HepG2 (cell line): ENCODE measurements around the gene TMEM198. TPM values are rescaled to one million over a fixed set of nuclear protein-coding genes. Genes with fewer than 3 reads are reported as not detected.

Experiments used
- AGO1 ChIP-seq: fragments of 200-400 bp; formaldehyde crosslinking; IDR thresholded peaks from 2 replicates; pipeline ENCODE4 v1.6.1; 2017; ENCODE audit warnings: mild to moderate bottlenecking, low read depth, low read length, moderate library complexity; ENCODE audit not compliant: poor library complexity, severe bottlenecking
- CCAR2 ChIP-seq: fragments of 200-400 bp; formaldehyde crosslinking; optimal IDR thresholded peaks from 2 replicates; pipeline ENCODE3; 2018; ENCODE audit warnings: low read depth, mild to moderate bottlenecking, low read length, moderate library complexity
- CREM ChIP-seq, 2 experiments: sonication (generic) in 1 of 2; formaldehyde crosslinking in 1 of 2; IDR thresholded peaks; 2 replicates each; pipeline versions ENCODE4 v1.4.0 to v1.6.1; 2016 to 2020; ENCODE audit warnings: antibody characterized with exemption in 1 of 2, mild to moderate bottlenecking in 1 of 2, missing genetic modification reagents in 1 of 2
- FOXC1 ChIP-seq: sonication (generic); formaldehyde crosslinking; IDR thresholded peaks from 2 replicates; pipeline ENCODE4 v1.8.0; 2022; ENCODE audit warnings: mild to moderate bottlenecking, missing genetic modification reagents, borderline replicate concordance
- FOXP4 ChIP-seq: sonication (generic); formaldehyde crosslinking; IDR thresholded peaks from 2 replicates; pipeline ENCODE4 v1.4.0; 2020; ENCODE audit warnings: missing genetic modification reagents
- GABPB1 ChIP-seq: IDR thresholded peaks from 2 replicates; pipeline ENCODE4 v1.6.1; 2016; ENCODE audit warnings: mild to moderate bottlenecking, missing genetic modification reagents, moderate library complexity, missing compliant biosample characterization
- HCFC1 ChIP-seq: fragments of 150-350 bp; IDR thresholded peaks from 2 replicates; pipeline ENCODE4 v1.6.1; 2014; ENCODE audit warnings: low read depth, low read length
- HNF4G ChIP-seq, 2 experiments: sonication (generic) in 1 of 2; formaldehyde crosslinking in 1 of 2; IDR thresholded peaks; 2 replicates each; pipeline versions ENCODE4 v1.4.0 to v1.6.1; 2011 to 2020; ENCODE audit warnings: borderline replicate concordance in 2 of 2, low read depth in 2 of 2, mild to moderate bottlenecking in 2 of 2, low read length in 1 of 2, missing genetic modification reagents in 1 of 2, moderate library complexity in 1 of 2
- ISL2 ChIP-seq: sonication (generic); formaldehyde crosslinking; IDR thresholded peaks from 2 replicates; pipeline ENCODE4 v1.5.0; 2020; ENCODE audit warnings: missing genetic modification reagents
- MATR3 ChIP-seq: sonication (generic); formaldehyde crosslinking; IDR thresholded peaks from 2 replicates; pipeline ENCODE4 v1.4.0; 2020; ENCODE audit warnings: missing genetic modification reagents
- MTERF4 ChIP-seq: sonication (generic); formaldehyde crosslinking; IDR thresholded peaks from 2 replicates; pipeline ENCODE4 v1.8.0; 2023; ENCODE audit warnings: mild to moderate bottlenecking, missing genetic modification reagents
- NAIF1 ChIP-seq: sonication (generic); formaldehyde crosslinking; IDR thresholded peaks from 2 replicates; pipeline ENCODE4 v1.5.0; 2020; ENCODE audit warnings: mild to moderate bottlenecking, missing genetic modification reagents, borderline replicate concordance
- NFATC3 ChIP-seq: sonication (generic); formaldehyde crosslinking; IDR thresholded peaks from 2 replicates; pipeline ENCODE4 v1.5.1; 2020; ENCODE audit warnings: mild to moderate bottlenecking, missing genetic modification reagents
- NFE2L2 ChIP-seq: fragments of 150-350 bp; IDR thresholded peaks from 2 replicates; pipeline ENCODE4 v1.6.1; 2014; ENCODE audit warnings: low read length
- NFIB ChIP-seq: sonication (generic); formaldehyde crosslinking; IDR thresholded peaks from 2 replicates; pipeline ENCODE4 v1.9.0; 2021; ENCODE audit warnings: missing genetic modification reagents, mild to moderate bottlenecking, borderline replicate concordance
- POLR2G ChIP-seq: fragments of 200-400 bp; formaldehyde crosslinking; IDR thresholded peaks from 2 replicates; pipeline ENCODE4 v1.6.1; 2018; ENCODE audit warnings: mild to moderate bottlenecking, low read depth, low read length, moderate library complexity
- REPIN1 ChIP-seq: sonication (generic); formaldehyde crosslinking; IDR thresholded peaks from 2 replicates; pipeline ENCODE4 v1.8.0; 2022; ENCODE audit warnings: missing genetic modification reagents, low read depth, mild to moderate bottlenecking, borderline replicate concordance
- SRY ChIP-seq: sonication (generic); formaldehyde crosslinking; IDR thresholded peaks from 2 replicates; pipeline ENCODE4 v1.8.0; 2022; ENCODE audit warnings: mild to moderate bottlenecking, missing genetic modification reagents
- STAT5B ChIP-seq: sonication (generic); formaldehyde crosslinking; IDR thresholded peaks from 2 replicates; pipeline ENCODE4 v1.4.0; 2020; ENCODE audit warnings: missing genetic modification reagents
- TEAD2 ChIP-seq: sonication (generic); formaldehyde crosslinking; IDR thresholded peaks from 2 replicates; pipeline ENCODE4 v1.9.0; 2021; ENCODE audit warnings: missing genetic modification reagents
- ZNF230 ChIP-seq: sonication (generic); formaldehyde crosslinking; IDR thresholded peaks from 2 replicates; pipeline ENCODE4 v1.4.0; 2020; ENCODE audit warnings: mild to moderate bottlenecking, missing genetic modification reagents
- ZNF263 ChIP-seq: sonication (generic); formaldehyde crosslinking; IDR thresholded peaks from 2 replicates; pipeline ENCODE4 v1.4.0; 2020; ENCODE audit warnings: missing genetic modification reagents
- ZNF512 ChIP-seq: sonication (generic); formaldehyde crosslinking; IDR thresholded peaks from 2 replicates; pipeline ENCODE4 v1.4.0; 2020; ENCODE audit warnings: mild to moderate bottlenecking, missing genetic modification reagents
- ZNF768 ChIP-seq: sonication (generic); formaldehyde crosslinking; IDR thresholded peaks from 2 replicates; pipeline ENCODE4 v1.4.0; 2020; ENCODE audit warnings: missing genetic modification reagents
- ZNF782 ChIP-seq: sonication (generic); formaldehyde crosslinking; IDR thresholded peaks from 2 replicates; pipeline ENCODE4 v1.4.0; 2020; ENCODE audit warnings: missing genetic modification reagents, mild to moderate bottlenecking, borderline replicate concordance
- ZSCAN31 ChIP-seq: sonication (generic); formaldehyde crosslinking; IDR thresholded peaks from 2 replicates; pipeline ENCODE4 v1.5.0; 2020; ENCODE audit warnings: low read depth, mild to moderate bottlenecking, missing genetic modification reagents
- polyA plus RNA-seq, 8 experiments: library from polyadenylated mRNA; depleted of rRNA in 3 of 8; stranded (reverse) in 7 of 8; unstranded in 1 of 8; fragments of >200 nt; fragmentation: Illumina TruSeq in 4 of 8; extraction: Trizol in 4 of 8; gene quantifications; 2 replicates each; pipeline versions ENCODE4 v1.2.1 to v1.2.3, GENCODE V29; 2011 to 2016; ENCODE audit warnings: low read depth in 4 of 8, missing spikeins in 1 of 8, mixed read lengths in 1 of 8; ENCODE audit not compliant: insufficient read depth in 1 of 8
- total RNA-seq, 5 experiments: library from RNA; depleted of rRNA; stranded (reverse); fragments of >200 nt; fragmentation: Illumina TruSeq; extraction: Trizol; gene quantifications; 2 replicates each; pipeline ENCODE4 v1.2.3, GENCODE V29; 2016; ENCODE audit warnings: low read depth in 1 of 5

Gene TMEM198
- total and polyA plus RNA-seq, 2 of the 13 experiments (the other 11 are each of a cell fraction or from before 2014, with no cell fraction given): 17.3 to 23.5 TPM

- TF ChIP-seq ZNF512 (CRISPR knock-in tag) (no peak), HCFC1 (no peak), ISL2 (CRISPR knock-in tag) (no peak), POLR2G (peak; percentile 14; the same call in 1 of the 2 replicates), ZNF263 (0 out of 2 replicates have a peak, but pooled peaks have one; percentile 17), TEAD2 (CRISPR knock-in tag) (no peak), AGO1 (no peak), CCAR2 (no peak), NFE2L2 (no peak), SRY (CRISPR knock-in tag) (no peak), FOXP4 (CRISPR knock-in tag) (no peak), NAIF1 (CRISPR knock-in tag) (no peak), REPIN1 (no peak), ZNF768 (CRISPR knock-in tag) (peak; percentile 50), ZNF230 (CRISPR knock-in tag) (peak; percentile 33; the same call in 1 of the 2 replicates), FOXC1 (CRISPR knock-in tag) (peak; percentile 5; the same call in 1 of the 2 replicates), HNF4G (IDR thresholded peaks at IDR 0.05; ENCODE audit: borderline replicate concordance, low read depth, low read length) (0 out of 2 replicates have a peak, but pooled peaks have one; percentile 2), HNF4G (CRISPR knock-in tag; IDR thresholded peaks at IDR 0.05; ENCODE audit: borderline replicate concordance, low read depth) (no peak), NFIB (CRISPR knock-in tag) (no peak), CREM (IDR thresholded peaks at IDR 0.05) (no peak), CREM (CRISPR knock-in tag; IDR thresholded peaks at IDR 0.05) (no peak), ZNF782 (CRISPR knock-in tag) (no peak), STAT5B (CRISPR knock-in tag) (no peak), MTERF4 (0 out of 2 replicates have a peak, but pooled peaks have one; percentile 10), MATR3 (CRISPR knock-in tag) (no peak), ZSCAN31 (CRISPR knock-in tag) (no peak), NFATC3 (no peak), GABPB1 (CRISPR knock-in tag) (peak; percentile 60)
Measured at GRCh38 chr2:219542931-219543595, 765 bp upstream of the TMEM198 start (continued).
